Activated T-helper 2 cell treated with anti-CD3 and anti-CD28 coated beads, Interferon-gamma antibody, Interleukin-2, Interleukin-4, amounts not matched to agents 10 μg/mL and 5 μg/mL and 100 μg/mL, durations not matched to agents 14 hours and 24 hours and 36 hours (primary cell): ENCODE results near the gene AMIGO2. TPM values are rescaled to one million over a fixed set of nuclear protein-coding genes. Genes with fewer than 3 reads are reported as not detected.

Experiments
- DNase-seq: peaks from one replicate; pipeline ENCODE4 v3.0.0; 2021; ENCODE audit warnings: low spot score
- H3K27ac Mint-ChIP-seq: one replicate; pipeline ENCODE4 v1.8.0; 2021; ENCODE audit warnings: mixed read lengths
- H3K27me3 Mint-ChIP-seq: one replicate; pipeline ENCODE4 v1.8.0; 2021; ENCODE audit warnings: low read depth, mixed read lengths
- H3K36me3 Mint-ChIP-seq: one replicate; pipeline ENCODE4 v1.8.0; 2021; ENCODE audit warnings: low read depth, mixed read lengths
- H3K4me1 Mint-ChIP-seq: one replicate; pipeline ENCODE4 v1.8.0; 2021; ENCODE audit warnings: low read depth, mixed read lengths
- H3K4me3 Mint-ChIP-seq: one replicate; pipeline ENCODE4 v1.8.0; 2021; ENCODE audit warnings: low read depth, mild to moderate bottlenecking, moderate library complexity, mixed read lengths
- H3K9me3 Mint-ChIP-seq: one replicate; pipeline ENCODE4 v1.8.0; 2021; ENCODE audit warnings: mixed read lengths
- intact Hi-C: fragments of 100-400 bp; cut with micrococcal nuclease; formaldehyde crosslinking; loops from one replicate; pipeline ENCODE4 v1.15.1; 2023
- total RNA-seq: library from RNA; stranded (reverse); gene quantifications from 2 replicates; pipeline ENCODE4 v1.2.3, GENCODE V29; 2022

Gene AMIGO2
- total RNA-seq, 1 donor from 2014 or later: 11.1 TPM

DNA sequence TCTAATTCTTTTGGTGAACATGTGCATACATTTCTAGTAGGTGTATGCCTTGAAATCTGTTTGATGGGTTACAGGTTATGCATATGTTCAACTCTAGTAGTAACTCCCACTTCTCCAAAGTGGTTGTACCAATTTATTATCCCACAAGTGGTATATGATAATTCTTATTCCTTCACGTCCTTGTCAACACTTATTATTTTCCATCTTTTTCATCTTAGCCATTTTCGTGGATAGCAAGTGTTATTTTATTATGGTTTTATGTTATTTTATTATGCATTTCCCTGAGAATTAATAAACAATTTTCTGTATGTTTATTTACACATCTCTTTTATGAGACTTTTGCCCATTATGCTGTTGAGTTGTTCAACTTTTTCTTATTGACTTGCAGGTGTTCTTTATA is 11.2 kb upstream of the AMIGO2 start:
- peaks cover 19% of the 10 kb centered on the region for H3K36me3 Mint-ChIP-seq
- H3K4me1 Mint-ChIP-seq: peaks cover 22% of the 10 kb centered on the region
- H3K27ac Mint-ChIP-seq: no peak overlapping the region
- no peak overlapping the region for H3K4me3 Mint-ChIP-seq
- H3K9me3 Mint-ChIP-seq: peaks cover 8% of the 10 kb centered on the region
- DNase-seq: no peak
- intact Hi-C loops: no loop called here
- H3K27me3 Mint-ChIP-seq: peaks cover 2% of the 10 kb centered on the region

DNA sequence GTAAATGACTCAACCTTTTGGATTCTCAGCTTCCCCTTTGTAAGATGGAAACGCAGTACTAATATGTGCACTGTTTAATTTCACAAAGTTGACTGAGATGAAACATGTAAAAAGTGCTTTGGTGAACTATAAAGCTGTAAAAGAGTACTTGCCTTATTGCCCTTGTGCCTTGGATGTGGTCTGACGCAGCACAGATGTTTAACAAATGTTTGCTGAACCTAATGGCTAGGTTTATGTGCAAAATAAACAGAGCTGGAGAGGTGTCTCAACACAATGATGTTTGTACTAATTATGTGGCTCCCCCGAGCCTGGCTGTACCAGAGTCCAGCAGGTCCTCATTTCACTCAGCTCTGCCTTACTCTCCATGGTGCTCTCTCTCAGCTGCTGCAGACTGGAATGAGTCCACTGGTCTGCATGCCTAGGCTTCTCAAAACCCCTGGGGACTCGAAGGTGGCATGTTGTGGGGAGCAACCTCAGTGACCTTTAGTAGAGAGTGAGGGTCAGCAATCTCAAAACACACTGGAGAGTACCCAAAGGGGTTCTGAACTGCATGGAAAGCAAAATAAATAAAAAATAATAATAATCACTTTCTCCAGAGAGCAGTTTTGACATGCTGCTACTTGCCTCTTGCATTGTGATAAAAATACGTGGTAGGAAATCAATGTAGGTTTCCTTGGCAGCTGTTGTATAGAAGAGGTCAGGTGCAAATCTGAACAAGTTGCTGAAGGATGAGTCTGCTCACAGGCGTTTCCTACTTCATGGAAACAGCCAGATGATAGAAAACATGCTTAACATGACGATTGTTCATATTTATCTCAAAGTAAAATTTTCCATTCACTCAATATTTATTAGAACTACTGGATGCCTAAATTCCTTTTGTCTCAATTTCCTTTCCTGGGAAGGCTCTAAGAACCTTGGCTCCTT is 8.5 kb upstream of the AMIGO2 start:
- no peak for DNase-seq
- H3K4me3 Mint-ChIP-seq: no peak overlapping the region
- intact Hi-C loops: no loop called here
- H3K4me1 Mint-ChIP-seq: peaks cover 36% of the 10 kb centered on the region
- no peak overlapping the region for H3K27ac Mint-ChIP-seq
- peaks cover 23% of the 10 kb centered on the region for H3K36me3 Mint-ChIP-seq
- H3K9me3 Mint-ChIP-seq: peaks cover 8% of the 10 kb centered on the region
- H3K27me3 Mint-ChIP-seq: peaks cover 2% of the 10 kb centered on the region

DNA sequence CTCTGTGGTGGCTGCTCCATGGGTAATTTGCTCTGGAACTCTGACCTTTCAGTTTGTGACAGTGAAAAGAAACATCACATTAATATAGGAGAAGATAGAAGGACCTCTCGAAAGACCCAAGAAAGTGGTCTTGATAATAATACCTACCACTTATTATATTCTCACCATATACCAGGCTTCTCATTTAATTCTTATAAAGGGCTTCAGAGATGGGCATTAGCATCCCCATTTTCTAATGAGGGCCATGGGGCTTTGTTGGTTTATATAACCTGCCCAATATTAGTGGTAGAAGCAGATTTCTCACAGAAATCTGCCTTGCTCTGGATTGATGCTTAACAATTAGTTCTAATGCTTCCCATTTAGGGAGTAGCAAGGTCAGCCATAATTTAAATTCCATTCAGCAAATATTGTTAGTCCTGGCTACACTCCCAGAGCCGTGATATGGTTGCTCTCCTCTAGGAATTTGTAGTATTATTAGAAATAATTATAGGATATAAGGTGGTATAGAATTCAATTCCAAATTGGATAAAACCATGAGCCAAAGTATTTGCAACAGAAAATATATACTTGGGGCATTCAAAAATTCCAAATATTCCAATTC is 7.4 kb upstream of the AMIGO2 start:
- DNase-seq: no peak
- intact Hi-C loops: no loop called here
- Mint-ChIP-seq H3K4me3 (no peak overlapping the region), H3K27me3 (no peaks in the 10 kb centered on the region), H3K36me3 (peaks cover 20% of the 10 kb centered on the region), H3K27ac (no peak overlapping the region), H3K4me1 (peaks cover 43% of the 10 kb centered on the region), H3K9me3 (peaks cover 8% of the 10 kb centered on the region)

DNA sequence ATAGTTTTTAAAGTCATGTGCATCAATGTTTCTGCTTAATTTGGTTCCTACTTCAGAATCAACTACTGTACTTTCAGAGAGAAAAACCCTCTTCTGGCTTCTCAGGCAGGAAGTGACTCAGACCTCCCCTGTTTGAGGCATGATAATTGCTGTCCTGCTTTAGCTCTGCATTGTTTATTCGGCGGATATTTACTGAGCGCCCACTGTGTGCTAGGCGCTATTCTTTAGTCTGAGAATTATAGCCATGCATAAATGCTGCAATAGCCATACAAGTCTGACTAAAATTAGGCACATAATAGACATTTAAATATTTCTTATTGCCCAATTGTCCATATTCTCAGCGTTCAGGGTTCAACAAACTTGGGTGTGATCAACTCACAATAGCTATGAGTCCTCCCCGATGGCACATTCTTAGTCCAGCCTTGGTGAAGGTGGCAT is 6.1 kb upstream of the AMIGO2 start:
- Mint-ChIP-seq H3K9me3 (peaks cover 5% of the 10 kb centered on the region), H3K4me3 (no peak overlapping the region), H3K36me3 (peaks cover 16% of the 10 kb centered on the region), H3K4me1 (peaks cover 55% of the 10 kb centered on the region), H3K27ac (peak overlapping the region; percentile 48), H3K27me3 (no peaks in the 10 kb centered on the region)
- no peak for DNase-seq
- intact Hi-C loops: loop anchor here (1.0 to 2.0 kb wide), 5 partner anchors 25 to 311 kb away; no protein-coding TSS in a partner anchor

DNA sequence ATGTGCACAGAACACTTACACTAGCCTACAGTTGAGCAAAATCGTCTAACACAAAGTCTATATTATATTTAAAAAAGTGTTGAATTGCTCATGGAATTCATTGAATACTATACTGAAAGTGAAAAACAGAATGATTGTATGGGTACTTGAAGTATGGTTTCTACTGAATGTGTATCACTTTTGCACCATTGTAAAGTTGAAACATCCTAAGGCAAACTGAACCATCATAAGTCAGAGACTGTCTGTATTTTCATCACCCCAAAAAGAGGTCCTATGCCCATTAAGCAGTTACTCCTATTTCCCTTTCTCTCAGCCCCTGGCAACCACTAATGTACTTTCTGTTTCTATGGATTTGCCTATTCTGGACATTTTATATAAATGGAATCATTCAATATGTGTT is 4.4 kb upstream of the AMIGO2 start:
- no peak overlapping the region for H3K4me3 Mint-ChIP-seq
- intact Hi-C loops: loop anchor here (2.0 to 5.0 kb wide), 7 partner anchors 63 to 623 kb away; partner anchors contain the start of gene RPAP3
- peaks cover 57% of the 10 kb centered on the region for H3K4me1 Mint-ChIP-seq
- peaks cover 17% of the 10 kb centered on the region for H3K36me3 Mint-ChIP-seq
- H3K27me3 Mint-ChIP-seq: no peaks in the 10 kb centered on the region
- H3K9me3 Mint-ChIP-seq: no peaks in the 10 kb centered on the region
- peak overlapping the region; percentile 71 for H3K27ac Mint-ChIP-seq
- DNase-seq: no peak

DNA sequence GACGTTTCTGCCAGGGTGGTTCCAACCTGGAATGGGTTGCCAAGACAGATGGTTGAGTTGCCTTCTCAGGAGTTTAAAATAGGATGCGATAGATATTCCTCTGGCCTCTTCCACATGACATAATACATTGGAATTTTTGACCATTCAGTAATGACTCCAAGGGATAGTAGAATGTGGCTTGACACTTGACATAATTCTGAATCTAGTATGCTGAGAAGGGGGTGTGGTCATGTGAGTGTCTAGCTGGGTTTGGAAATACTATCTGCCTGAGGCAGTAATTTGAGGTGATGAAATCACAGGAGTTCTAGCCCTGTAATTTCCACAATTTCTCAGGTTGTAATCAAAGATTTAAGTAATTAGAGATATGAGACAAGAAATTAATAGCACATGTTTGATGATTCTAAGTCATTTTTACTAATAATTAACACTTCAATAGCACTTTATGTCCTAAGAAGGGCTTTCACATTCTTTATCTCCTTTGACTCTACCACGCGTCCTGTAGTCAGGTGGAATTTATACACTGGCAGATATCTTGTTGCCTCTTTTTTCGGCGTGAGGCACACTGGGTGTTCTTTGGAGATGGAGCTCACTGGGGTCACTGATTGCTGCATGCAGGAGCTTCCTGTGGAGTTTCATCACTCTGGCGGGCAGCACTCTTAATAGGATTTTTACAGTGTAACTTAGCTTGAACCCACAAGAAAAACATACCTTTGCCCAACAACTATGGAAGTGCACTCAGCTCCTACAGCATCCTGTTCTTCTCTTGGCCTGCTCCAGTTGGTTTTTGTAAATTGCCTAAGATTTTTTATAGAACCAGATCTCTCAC is 3.2 kb upstream of the AMIGO2 start:
- no peak for DNase-seq
- Mint-ChIP-seq H3K9me3 (no peaks in the 10 kb centered on the region), H3K36me3 (peaks cover 26% of the 10 kb centered on the region), H3K27me3 (no peaks in the 10 kb centered on the region), H3K4me3 (no peak overlapping the region), H3K27ac (no peak overlapping the region), H3K4me1 (peaks cover 67% of the 10 kb centered on the region)
- intact Hi-C loops: loop anchor here (5.0 kb wide), 3 partner anchors 64 to 624 kb away; partner anchors contain the start of gene RPAP3

DNA sequence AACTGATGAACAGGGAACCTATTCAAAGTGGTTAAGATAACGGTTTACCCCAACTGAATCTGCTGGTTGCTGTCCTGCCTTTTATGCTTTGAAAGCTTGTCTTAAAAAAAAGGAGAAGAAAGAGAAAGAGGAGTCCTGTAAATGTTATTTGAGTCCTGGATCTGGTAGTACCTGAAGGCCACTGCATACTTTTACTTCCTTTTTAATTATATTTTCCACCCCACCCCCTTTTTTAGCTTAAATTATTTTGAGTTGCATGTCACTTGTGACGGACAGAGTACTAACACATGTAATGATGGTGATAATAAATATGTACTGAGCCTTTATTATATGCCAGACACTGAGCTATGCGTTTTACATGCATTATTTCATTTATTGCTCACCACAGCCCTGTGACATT is 2.5 kb upstream of the AMIGO2 start:
- no peaks in the 10 kb centered on the region for H3K9me3 Mint-ChIP-seq
- no peak overlapping the region for H3K27ac Mint-ChIP-seq
- intact Hi-C loops: loop anchor here (5.0 kb wide), 3 partner anchors 65 to 625 kb away; partner anchors contain the start of gene RPAP3
- peaks cover 75% of the 10 kb centered on the region for H3K4me1 Mint-ChIP-seq
- no peak overlapping the region for H3K4me3 Mint-ChIP-seq
- no peak for DNase-seq
- peaks cover 33% of the 10 kb centered on the region for H3K36me3 Mint-ChIP-seq
- H3K27me3 Mint-ChIP-seq: no peaks in the 10 kb centered on the region

DNA sequence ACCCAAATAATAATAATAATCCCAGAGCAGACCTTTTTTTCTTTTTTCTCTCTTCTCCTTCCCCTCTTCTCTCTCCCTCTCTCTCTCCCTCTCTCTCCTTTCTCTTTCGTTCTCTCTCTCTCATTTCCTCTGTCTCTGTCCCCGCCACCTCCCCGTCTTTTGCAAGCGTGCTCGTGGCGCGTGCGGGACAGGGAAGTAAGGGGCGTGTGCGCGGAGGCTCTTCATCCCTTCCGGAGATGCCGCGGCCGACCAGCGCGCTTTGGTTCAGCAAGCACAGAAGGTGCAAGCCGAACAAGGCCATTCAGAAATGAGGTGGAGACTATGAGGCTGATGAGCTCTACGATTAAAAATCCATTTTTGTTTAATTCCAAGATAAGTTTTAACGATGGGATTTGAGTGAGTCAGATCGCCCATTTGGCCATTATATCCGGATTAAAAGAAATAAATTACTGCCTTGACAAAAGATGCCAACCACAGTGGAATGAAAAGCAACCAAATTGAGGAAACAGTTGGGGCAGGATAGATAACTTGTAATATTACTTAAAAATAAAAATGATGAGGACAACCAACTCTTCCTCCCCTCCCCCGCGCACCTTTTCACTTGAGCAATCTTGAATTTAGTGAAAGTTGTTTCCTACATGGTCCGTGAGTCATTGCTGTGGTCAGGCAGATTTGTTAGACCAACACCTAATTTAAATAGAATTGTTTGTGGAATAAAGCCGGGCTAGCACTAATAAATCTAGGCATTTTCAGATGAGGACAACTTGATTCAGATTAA is 1.2 kb upstream of the AMIGO2 start:
- Mint-ChIP-seq H3K36me3 (peaks cover 36% of the 10 kb centered on the region), H3K27me3 (no peaks in the 10 kb centered on the region), H3K4me3 (peak overlapping the region; percentile 95), H3K27ac (peak overlapping the region; percentile 95), H3K9me3 (no peaks in the 10 kb centered on the region), H3K4me1 (peaks cover 75% of the 10 kb centered on the region)
- intact Hi-C loops: loop anchor here (1.0 to 5.0 kb wide), 4 partner anchors 66 to 626 kb away; partner anchors contain the start of gene RPAP3
- DNase-seq: peak; percentile 42

DNA sequence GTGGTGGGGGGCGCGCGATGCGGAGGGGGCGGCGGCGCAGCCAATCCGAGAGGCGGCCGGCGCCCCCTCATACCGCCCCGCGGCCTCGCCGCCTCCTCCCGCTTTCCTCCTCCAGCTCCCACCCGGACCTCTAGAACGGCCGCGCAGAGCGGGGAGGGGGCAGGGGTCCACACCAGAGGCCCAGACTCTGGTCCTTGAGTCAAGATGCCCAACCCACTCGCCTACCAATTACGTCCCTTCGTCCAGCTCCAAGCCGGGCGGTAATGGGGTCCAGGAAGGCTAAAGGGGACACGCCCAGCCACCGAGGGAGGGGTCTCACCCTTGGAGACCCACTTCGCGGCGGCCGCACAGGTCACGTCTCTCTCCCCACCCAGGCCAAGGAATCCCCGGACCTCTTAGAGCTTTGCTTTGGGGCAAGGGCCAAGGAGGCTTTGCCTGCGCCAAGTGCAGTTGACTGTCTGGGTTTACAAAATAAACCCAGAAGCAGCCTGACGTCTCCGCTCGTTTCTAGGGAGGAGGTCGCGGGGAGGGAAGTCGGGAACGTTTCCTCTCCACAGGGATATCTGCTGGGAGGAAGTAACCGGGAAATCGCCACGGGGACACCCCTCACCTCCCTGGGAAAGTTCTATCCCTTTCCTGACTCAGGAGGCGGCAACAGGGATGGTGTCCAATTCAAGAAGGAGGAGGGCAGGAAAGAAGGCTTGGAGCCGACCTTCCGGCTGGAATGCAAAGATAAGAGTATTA is 394 bp upstream of the AMIGO2 start:
- Mint-ChIP-seq H3K27ac (peak overlapping the region; percentile 95), H3K4me3 (peak overlapping the region; percentile 95), H3K4me1 (peaks cover 69% of the 10 kb centered on the region), H3K36me3 (peaks cover 34% of the 10 kb centered on the region), H3K9me3 (no peaks in the 10 kb centered on the region), H3K27me3 (no peaks in the 10 kb centered on the region)
- intact Hi-C loops: loop anchor here (1.0 to 5.0 kb wide), 5 partner anchors 67 to 627 kb away; partner anchors contain the start of gene RPAP3
- DNase-seq: peak; percentile 28

DNA sequence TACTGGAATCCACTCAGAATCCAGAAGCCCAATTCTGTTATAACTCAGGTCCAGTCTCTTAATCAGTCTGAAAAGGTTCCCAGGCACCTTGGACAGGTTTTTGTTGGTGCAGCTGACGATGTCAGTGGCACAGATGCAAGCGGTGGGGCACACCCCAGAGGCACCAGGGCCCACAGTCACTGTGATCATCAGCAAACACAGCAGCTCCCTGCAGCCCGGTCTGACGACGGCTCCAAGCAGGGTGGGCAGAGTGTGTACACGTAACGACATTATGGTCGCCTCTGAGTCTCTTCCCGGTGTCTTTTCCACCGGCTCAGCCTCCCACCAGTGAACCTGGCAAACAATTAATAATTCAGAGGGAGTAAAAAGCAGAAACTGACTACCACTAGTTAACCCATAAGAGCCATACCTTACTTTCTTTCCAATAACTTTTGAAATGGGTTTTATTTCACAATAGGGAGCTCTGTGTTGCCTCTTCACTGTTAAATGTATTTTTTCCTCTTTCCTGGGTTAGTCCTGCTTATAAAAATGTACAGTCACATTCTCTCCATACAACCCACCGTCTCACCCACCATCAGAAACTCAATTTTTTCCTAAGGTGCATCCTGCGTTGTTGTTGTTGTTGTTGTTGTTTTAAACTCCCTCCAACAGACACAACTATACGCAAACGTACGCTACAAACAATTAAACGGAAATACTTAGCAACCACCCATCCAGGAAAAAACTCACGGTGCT is 859 bp downstream of the AMIGO2 start:
- peaks cover 56% of the 10 kb centered on the region for H3K4me1 Mint-ChIP-seq
- H3K27me3 Mint-ChIP-seq: no peaks in the 10 kb centered on the region
- no peak for DNase-seq
- H3K36me3 Mint-ChIP-seq: peaks cover 33% of the 10 kb centered on the region
- H3K4me3 Mint-ChIP-seq: peak overlapping the region; percentile 97
- H3K9me3 Mint-ChIP-seq: no peaks in the 10 kb centered on the region
- peak overlapping the region; percentile 92 for H3K27ac Mint-ChIP-seq
- intact Hi-C loops: loop anchor here (2.0 kb wide), 1 partner anchor 228 kb away; no protein-coding TSS in a partner anchor

DNA sequence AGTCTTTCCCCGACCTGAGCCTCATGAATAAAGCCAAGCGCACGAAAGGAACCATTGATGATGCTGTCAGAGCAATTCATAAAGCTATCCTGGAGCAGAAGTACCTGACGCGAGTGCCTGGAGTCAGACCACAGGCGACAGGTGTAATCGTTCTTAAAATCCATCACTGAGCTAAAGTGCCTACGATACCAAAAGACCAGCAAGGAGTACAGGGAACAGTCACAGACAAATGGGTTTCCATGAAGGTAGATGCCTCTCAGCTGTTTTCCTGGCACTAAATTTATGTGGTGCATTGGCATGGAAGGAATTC is 1.7 kb downstream of the AMIGO2 start:
- peaks cover 28% of the 10 kb centered on the region for H3K36me3 Mint-ChIP-seq
- no peak overlapping the region for H3K27ac Mint-ChIP-seq
- H3K9me3 Mint-ChIP-seq: no peaks in the 10 kb centered on the region
- peak overlapping the region; percentile 97 for H3K4me3 Mint-ChIP-seq
- intact Hi-C loops: loop anchor here (2.0 kb wide), 1 partner anchor 229 kb away; no protein-coding TSS in a partner anchor
- DNase-seq: no peak
- H3K27me3 Mint-ChIP-seq: no peaks in the 10 kb centered on the region
- H3K4me1 Mint-ChIP-seq: peaks cover 48% of the 10 kb centered on the region
